Fibroblast of skin of left biceps (primary cell): ENCODE data around the gene SMPX.
"Not testable (repeated sequence)": the region's sequence is repeated elsewhere in the genome, so short reads cannot be mapped to it uniquely, and the experiment has no call there.

Experiments
- DNase-seq, 2 experiments: peaks; one replicate each; pipeline ENCODE4 v3.0.0-alpha.2; 2013; ENCODE audit warnings: low read depth in 2 of 2

The SMPX gene

DNA sequence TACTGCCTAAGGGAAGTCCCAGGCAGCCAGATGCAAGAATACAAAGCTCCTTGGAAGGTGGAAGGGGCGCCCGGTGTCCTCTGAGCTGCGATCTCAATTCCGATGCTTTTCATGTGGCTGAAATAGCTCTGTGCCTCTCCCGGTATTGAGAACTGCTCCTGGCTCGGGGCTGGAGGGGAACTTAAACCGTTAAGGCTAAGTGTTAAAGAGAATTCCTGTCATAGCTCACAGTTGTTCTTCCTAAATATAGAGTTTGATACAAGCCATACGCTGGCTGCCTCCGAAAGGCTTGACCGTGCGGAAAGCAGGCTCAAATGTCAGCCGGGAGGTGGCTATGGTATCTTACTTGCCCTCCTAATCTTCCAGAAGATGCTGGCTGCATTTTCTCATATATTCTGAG, at the start of gene SMPX:
TSS of gene SMPX (minus strand) at position 157 of the 400 bp plus-strand sequence. CDS start 3,826 bp downstream, outside the sequence.
- DNase-seq: no peak

DNA sequence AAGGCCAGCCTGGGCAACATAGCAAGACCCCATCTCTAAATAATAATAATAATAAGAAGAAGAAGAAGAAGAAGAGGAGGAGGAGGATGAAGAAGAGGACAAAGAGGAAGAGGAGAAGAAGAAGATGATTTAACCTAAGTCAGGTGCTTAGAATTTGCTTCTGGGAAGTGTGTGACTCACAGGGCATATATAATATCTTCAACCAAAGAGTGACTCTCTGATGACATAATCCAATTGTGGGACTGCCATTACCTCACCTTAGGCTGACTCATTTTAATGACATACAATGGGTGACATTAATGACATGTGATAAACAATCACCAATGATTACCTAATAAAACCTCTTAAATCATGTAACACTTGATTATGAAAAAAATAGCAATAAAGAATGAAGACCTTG, 48.8 kb upstream of the SMPX start:
- no peak for DNase-seq

DNA sequence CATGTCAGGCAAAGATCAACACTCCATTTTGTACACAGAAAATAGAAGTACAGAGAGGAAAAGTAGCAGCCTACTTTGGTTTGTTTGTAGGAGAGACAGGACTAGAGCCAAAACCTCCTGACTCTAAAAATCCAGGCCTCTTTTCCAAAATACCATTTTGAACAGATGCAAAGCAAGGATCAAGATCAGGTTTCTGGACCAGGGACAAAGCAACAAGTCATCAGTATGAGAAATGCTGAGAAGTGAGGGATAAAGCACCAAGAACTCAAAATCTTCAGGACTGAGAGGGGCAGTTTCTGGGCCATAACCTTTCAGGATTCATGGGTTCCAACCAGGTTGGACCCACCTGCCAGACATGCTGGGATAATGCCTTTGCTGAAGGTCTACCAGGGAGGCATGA, 44.9 kb upstream of the SMPX start:
- DNase-seq: no peak

DNA sequence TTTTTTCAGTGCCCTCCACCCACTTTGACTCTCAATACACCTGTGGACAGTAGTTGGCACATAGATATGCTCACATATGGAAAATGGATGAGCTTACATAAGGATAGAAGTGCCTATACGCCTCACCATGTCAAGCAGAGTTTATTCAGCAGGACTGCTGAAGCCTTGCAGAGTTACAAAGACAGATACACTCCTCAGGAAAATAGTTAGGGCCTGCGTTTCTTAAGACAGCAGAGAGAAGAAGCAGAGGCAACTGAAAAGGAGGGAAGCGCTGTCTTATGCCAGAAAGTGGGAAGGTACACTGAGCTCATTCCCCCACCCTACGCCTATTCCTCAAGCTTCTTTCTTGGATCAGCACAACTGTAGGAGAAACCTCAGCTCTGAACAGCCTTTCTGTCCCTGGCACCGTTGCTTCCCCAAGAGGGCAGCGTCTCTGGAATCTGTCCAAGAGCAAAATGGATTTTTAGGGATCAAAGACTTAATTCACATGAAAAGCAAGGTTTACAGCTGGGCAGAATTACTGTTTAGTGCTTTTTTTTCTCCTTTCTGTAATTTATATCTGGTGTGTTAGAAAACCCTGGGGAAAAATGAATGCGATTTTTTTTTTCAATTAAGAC, 44.2 kb upstream of the SMPX start:
- DNase-seq: no peak

DNA sequence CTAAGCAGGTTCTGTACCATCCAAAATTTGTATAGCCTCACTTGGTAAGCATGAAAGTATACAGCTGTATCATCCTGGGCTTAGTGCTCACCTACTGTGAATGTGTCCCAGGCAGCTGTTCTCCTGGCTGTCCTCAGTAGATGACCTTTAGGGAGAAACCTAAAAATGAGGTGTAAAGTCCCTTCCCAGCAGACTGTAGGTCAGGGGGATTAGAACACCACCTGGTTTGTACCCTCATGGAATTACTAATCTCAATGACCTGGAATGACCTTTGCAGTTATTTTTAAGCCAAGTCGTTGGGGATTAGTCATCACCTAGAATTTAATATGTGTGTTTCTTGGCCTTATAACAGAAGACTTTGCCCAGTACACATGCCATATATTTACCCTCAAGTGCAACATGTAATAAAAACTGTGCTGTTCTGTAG, 42.4 kb upstream of the SMPX start:
- no peak for DNase-seq

DNA sequence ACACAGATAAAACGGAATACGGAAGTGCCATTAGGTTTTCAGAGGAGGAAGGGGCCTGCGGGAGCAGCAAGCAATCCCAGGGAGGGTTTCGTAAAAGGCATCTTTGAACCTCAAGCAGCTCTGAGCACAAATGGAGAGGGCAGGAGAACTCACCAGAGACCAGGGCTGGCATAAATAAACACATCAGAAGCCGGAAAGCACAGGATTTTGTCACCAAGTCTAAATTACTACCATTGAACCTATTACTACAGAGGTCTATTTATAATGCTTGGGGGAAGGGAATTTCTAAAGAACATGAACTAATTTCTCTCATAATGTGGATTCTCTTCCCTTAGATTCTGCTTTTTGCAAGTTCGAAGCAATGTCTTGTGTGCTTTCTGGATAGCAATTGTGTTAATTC, 41.9 kb upstream of the SMPX start:
- no peak for DNase-seq

DNA sequence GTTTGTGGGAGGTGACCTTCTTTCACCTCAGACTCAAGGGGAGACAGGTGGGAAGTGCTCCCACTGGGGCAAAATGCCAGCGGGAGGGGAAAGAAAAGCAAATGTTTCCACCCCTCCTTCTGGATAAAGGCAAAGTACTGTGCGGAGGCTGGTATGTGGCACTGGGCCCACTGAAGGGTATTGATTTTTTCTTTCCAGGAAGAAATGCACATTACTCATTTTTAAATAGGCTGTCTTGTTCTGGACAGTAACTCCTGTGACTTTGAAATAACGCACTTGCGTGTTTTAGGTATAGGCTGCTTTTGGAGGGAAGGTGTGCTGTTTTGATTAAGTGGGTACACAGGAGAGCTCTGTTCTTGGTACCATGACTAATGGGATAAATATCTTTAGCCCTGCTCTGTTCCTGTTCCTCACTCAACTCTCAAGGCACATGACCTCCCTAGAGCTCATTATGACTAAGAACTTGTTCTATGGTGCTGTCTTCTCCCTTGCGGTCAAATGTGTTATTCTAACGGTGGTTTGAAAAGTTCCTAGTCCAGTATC, 40.8 kb upstream of the SMPX start:
- DNase-seq: no peak

DNA sequence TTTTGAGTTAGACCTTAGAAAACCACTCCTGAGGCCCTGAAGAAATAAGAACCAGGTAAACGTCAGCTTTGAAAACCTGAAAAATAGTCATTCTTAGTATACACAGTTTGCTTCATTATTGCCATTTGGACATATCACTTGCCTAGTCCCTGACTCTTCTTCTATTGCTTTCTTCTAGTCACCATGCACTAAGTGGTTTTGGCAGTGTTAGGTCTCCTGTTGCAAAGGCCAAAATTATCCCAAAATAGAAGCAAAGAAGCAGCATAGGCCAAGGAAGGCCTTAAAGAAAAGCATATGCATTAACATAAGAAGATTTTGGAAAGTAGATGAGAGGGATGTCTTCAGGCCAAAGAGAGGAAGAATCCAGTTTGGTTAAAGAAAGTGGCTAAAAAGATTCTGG, 24.1 kb upstream of the SMPX start:
- DNase-seq: no peak

DNA sequence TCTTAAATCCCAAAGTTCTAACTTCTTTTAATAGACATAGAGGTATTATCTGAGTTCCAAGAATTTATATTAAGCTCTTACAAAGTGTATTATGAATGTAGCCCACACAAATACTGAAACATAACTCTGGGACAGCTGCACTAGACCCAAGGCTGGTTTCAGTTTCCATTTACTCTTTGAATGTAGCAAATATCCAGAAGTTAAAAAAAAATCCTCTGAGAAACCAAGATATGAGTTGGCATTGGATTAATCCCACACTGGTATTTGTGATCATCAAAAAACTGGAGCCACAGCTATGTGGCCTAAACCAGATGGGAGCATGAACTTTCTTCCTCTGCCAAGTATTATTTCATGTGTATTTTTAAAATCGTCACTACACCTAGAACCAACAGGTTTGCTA, 23.6 kb upstream of the SMPX start:
- no peak for DNase-seq

DNA sequence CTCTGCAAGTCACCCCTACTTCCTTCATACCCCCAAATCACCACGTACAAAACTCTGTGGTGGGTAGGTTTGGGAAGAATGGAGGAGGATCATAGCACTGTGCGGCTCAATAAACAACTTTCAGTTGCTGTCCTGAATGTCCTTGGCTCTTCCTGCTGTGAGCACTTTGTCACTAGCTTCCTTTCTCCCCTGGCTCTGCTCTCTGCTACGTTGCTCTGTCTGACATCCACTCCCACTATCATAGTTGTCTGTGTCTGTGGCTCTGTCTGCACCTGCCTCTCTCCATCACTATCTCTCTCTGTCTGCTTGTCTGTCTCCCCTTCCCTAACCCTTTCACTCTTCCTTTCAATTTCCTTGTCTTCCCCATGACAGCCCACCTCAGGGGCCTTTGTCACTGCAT, 21.2 kb upstream of the SMPX start:
- no peak for DNase-seq

DNA sequence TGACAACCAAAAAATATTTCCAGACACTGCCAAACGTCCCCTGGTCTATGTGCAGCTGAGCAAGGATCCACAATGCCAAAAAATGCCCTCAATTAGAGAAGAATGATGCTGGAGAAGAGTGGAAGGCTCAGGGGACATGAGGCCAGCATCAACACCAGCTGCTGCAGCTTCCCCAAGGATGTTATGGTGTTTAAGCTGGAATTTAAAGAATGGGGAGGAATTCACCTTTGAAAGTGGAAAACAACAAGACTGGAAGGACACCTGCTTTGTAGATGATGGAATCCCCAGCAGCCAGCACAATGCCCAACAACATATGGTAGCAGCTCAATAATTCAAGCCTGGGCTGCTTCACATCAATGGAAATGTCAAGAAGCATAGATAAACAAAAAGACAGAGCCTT, 20.3 kb upstream of the SMPX start:
- DNase-seq: no peak

DNA sequence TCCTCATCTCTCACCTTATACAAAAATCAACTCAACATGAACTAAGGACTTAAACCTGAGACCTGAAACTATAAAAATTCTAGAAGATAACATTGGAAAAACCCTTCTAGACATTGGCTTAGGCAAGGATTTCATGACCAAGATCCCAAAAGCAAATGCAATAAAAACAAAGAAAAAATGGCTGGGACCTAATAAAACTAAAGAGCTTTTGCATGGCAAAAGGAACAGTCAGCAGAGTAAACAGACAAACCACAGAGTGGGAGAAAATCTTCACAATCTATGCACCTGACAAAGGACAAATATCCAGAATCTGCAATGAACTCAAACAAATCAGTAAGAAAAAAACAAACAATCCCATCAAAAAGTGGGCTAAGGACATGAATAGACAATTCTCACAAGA, 17.2 kb upstream of the SMPX start:
- DNase-seq: not testable (repeated sequence)

DNA sequence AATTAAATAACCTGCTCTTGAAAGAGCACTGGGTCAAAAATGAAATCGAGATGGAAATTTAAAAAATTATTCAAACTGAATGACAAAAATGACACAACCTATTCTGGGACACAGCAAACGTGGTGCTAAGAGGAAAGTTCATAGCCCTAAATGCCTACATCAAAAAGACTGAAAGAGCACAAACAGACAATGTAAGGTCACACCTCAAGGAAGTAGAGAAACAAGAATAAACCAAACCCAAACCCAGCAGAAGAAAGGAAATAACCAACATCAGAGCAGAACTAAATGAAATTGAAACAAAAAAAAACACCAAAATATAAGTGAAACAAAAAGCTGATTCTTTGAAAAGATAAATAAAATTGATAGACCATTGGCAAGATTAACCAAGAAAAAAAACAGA, 15.1 kb upstream of the SMPX start:
- DNase-seq: not testable (repeated sequence)

DNA sequence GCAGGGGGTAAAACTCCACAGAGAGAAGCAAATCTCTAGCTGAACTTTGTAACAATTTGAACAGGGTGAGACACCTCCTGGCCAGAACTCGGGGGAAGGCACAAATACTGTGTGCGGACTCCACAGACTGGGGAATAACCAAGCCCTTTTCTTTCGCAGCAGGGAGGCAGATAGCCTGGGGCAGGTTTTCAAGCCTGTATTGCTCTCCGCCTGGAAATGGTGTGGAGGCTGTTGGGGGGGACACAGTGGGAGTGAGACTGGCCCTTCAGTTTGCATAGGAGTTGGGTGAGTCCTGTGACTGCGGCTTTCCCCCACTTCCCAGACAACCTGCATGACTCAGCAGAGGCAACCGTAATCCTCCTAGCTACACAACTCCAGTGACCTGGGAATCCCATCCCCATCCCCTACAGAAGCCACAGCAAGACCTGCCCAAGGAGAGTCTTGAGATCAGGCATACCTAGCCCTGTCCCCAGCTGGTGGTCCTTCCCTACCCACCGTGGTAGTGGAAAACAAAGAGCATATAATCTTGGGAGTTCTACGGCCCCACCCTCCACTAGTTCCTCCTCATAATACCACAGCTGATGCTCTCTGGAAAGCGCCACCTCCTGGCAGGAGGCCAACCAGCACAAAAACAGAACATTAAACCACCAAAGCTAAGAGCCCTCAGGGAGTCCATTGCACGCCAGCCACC, 12.9 kb upstream of the SMPX start:
- no peak for DNase-seq

DNA sequence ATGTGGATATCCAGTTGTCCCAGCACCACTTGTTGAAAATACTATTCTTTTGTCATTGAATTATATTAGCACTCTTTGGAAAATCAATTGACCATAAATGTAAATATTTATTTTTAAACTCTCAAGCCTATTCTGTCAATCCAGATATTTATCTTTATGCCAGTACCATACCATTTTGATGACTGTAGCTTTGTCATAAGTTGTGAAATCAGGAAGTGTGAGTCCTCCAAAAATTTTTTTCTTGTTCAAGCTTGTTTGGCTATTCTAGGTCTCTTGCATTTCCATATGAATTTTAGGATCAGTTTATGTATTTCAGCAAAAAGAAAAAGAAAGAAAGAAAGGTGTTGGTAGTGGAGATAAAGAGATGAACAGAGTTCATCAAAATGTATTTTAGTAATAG, 8.2 kb upstream of the SMPX start:
- no peak for DNase-seq

DNA sequence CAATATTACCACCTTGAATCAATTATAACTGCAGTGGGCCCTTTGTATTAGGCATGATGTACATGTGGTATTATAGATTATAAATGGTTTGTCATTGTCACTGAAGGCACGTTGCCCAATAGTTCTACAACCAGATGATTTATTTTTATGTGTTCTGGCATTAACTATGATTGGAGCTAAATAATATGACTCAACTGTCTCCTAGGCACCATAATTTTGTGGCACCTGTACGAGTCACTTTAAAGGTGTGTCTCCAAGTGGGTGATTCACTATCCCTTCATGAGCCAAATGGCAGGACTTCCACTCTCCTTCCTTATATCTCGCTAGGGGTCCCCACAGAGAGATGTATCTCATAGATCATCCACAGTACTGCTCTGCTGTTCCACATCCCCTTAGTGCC, 6.1 kb upstream of the SMPX start:
- no peak for DNase-seq

DNA sequence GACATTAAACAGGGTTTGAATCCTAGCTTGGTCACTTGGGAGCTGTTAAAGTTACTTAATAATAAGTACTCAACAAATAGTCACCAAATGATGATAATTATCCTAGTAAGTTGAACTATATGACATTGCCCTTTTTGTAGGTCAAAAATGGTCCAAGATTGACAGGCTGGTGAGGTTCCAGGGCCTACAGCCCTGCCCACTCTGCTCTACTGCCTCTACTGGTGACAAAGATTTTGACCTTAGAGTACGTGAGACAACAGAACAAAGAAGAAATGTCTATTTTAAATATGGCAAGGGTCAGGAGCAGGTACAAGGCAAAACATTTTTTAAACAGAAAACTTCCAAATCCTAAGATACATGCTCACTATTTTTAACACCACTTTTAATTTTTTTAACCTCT, 572 bp upstream of the SMPX start:
- DNase-seq: no peak

DNA sequence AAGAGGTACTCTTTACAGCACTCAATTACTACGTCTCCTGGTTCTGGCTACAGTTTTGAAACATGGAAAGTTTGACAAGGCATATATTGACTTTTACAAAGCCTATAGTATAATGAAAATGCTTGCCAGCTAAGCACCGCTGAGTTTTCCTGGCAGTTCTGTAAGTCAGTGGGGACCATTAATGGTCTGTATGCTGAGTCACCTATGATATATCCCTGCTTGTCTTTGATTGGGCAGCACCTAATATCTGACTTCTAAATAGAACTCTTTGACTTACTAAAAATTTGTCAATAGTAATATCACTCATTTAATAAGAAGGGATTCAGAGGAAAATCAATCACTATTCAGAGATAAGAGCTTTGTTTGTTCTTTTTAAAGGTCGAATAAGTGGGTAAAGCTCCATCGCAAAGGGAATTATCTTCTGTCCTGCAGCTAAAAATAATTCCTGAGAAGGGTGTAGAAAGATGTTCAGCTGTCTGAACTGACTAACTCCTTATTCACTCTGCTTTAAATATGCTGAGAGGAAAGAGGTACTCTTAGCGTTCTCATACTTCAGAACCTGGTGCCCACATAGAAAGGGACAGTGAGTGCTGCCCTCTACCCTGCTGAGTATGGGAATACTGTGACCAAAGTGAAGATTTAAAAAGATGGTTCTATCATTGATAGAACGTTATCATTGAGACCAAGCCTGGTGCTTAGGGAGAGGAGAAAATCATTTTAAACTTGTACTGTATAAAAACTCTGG, 959 bp downstream of the SMPX start:
- no peak for DNase-seq

DNA sequence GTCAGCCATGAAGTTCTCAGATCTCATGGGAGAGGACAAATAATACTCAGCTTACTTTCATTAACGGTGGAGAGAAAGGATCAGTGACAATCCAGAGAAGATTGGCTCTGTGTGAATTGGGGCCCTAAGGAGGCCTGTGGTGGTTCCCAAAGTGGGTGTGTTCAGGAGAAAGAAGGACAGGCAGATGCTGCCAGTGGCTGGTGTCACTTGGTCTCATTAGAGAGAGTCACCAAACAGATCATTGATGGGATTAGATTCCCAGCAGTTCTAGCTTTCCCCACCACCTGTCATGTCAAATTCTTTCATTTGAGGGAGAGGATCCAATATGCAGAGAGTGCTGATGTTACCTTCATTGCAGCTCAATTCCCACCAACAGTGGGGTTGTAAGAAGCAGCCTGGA, 8.0 kb downstream of the SMPX start:
- DNase-seq: no peak

DNA sequence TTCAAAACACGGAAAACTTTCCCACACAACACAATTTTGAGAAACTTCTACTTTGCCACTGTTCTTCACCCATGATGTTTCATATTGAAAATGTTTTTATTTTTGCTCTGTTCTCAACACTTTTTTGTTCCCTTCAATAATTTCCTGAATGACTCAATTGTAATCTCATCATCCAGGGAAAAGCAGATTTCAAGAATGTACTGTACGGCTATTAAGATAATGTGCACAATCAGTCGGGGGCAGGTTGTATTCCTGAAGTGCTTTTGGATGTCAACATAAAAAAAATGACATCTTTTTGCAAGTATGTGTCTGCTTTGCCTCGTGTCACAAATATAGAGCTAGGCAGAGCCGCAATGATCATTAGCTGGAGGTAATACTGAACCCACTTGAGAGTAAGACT, 9.7 kb downstream of the SMPX start:
- DNase-seq: no peak

DNA sequence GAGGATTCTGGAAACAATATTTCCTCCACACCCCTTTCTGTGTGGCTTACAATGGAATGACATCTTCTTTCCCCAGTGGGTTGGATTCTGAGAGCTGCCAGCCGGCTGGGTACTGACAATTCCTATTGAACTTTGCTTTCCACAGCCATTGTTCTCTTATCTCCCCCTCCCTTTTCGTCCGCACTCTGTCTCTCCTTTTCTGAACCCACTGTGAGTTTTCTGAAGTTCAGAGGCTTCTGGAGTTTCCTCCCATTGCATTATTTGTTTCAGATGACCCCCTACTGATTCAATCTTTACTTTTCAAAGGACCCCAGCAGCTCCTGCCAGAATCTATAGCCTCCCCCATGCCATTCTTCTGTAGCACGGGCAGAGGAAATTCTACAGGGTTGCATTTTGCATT, 10.4 kb downstream of the SMPX start:
- no peak for DNase-seq

DNA sequence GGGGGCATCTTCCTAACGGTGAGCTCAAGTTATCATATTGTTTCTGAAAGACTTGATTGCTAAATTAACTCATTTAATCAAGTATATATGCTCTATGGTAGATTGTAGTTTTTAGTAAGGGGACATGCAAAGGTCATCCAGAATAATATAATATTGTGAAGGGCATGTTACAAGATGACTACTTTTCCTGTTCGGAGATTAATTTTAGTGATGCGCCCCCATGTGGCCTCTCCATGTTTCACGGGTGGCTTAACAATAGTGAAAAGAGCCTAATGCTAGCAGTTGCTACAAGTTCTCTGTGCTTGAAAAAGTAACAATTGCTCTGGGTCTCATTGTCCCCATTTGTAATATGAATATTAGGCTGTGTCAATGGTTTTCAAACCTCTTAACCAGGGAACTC, 12.2 kb downstream of the SMPX start:
- DNase-seq: no peak

DNA sequence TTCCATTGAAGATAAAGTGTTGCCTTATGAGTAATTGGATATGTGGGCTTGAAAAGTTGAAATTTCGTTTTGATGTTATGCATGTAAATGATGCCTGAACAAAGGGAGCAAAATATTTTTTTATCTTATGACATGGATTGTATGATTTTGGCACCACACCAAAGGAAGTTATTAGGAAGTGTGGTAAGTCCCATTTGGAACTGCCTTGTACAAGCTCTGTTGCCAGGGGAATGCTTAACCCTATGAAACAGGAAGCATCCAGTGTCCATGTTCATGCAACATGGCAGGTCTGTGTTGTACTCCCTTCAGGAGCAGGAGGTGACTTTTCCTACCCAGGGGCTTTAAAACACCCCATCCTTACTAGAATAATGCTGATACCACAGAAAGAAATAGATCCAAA, 13.2 kb downstream of the SMPX start:
- DNase-seq: no peak
